OCI-LY3 (cell line): Measurements from ENCODE around the gene OTULINL.

ENCODE experiments used
- CTCF ChIP-seq: fragments of 200-600, 300-600 bp; sonication (generic); IDR thresholded peaks from 2 replicates; pipeline ENCODE4 v1.5.1; 2014; ENCODE audit warnings: antibody characterized with exemption, low read length, low read depth
- EZH2phosphoT487 ChIP-seq: fragments of 200-600 bp; shearing (Covaris generic); IDR thresholded peaks from 2 replicates; pipeline ENCODE4 v1.6.1; 2018; ENCODE audit warnings: antibody characterized with exemption, mixed run types, low read depth

GRCh38 chr5:14568333-14568732 is 13.3 kb upstream of the OTULINL start:
- TF ChIP-seq CTCF: no peak
- no peak for TF ChIP-seq EZH2phosphoT487
